ENCODE measurements around the gene IL10.

DNA sequence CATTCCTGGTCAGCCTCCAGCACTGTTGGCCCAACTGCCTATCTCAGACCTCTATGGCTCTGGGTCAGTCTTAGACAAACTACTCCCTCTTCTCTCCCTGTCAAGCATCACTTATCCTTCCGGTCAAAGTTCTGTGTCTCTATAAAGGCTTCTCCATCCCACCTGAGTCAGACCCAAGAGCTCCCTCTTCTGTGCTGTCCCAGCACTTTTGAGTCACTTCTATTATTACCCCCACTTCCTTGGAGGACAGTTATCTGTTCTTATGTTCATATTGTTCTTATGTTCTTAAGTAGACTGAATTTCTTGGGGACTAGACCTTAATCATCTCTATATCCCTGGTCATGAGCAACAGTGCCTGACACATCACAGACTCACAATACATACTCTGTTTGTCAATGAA lies 29.2 kb upstream of the IL10 start:
- TF ChIP-seq POLR2AphosphoS5 (IDR thresholded peaks at IDR 0.05; ENCODE audit: borderline replicate concordance, low read depth, low read length) (no peak), EZH2 (IDR thresholded peaks at IDR 0.05) (no peak)
